SK-N-SH (cell line): ENCODE results near the gene SLC6A13. TPM values are rescaled to one million over a fixed set of nuclear protein-coding genes. Genes with fewer than 3 reads are reported as not detected.

Source experiments
- CTCF ChIA-PET: fragments of 300-600, 350-600 bp; formaldehyde crosslinking; extraction: SDS; loops from one replicate; lab custom pipeline; 2021; lab: Yijun Ruan, JAX
- POLR2A ChIA-PET: fragments of 350-600 bp; sonication (Branson Sonifier 250); formaldehyde crosslinking; extraction: SDS; loops from one replicate; lab custom pipeline; 2020; ENCODE audit warnings: antibody characterized with exemption, inconsistent platforms; lab: Yijun Ruan, JAX
- DNase-seq: peaks from one replicate; pipeline ENCODE4 v3.0.0; 2012
- H2AFZ ChIP-seq: fragments of 200-600 bp; sonication (generic); 2 replicates; pipeline ENCODE4 v1.8.1; 2016; ENCODE audit warnings: antibody characterized with exemption, mild to moderate bottlenecking, low read depth
- H3F3A ChIP-seq: fragments of 200-600 bp; sonication (generic); replicated peaks from 2 replicates; pipeline ENCODE3; 2016; ENCODE audit warnings: antibody characterized with exemption, mild to moderate bottlenecking; ENCODE audit not compliant: insufficient read depth
- H3K27ac ChIP-seq, 2 experiments: fragments of 200-500 bp in 1 of 2; fragments of 200-600 bp in 1 of 2; sonication (Bioruptor generic) in 1 of 2; sonication (generic), shearing (Covaris generic) in 1 of 2; 2 replicates each; pipeline versions ENCODE4 v1.5.1 to v1.6.1; 2014 to 2016; ENCODE audit warnings: low read depth in 2 of 2, inconsistent platforms in 1 of 2, low read length in 1 of 2, mild to moderate bottlenecking in 1 of 2, mixed read lengths in 1 of 2
- H3K27me3 ChIP-seq: fragments of 200-600 bp; sonication (generic), shearing (Covaris generic); 2 replicates; pipeline ENCODE4 v1.6.1; 2016; ENCODE audit warnings: mixed run types; ENCODE audit not compliant: insufficient read depth
- H3K36me3 ChIP-seq, 2 experiments: fragments of 200-500 bp in 1 of 2; fragments of 200-600 bp in 1 of 2; sonication (Bioruptor generic) in 1 of 2; sonication (generic) in 1 of 2; replicated peaks in 1 of 2; 2 replicates each; pipeline versions ENCODE3 to v1.5.1; 2014 to 2016; ENCODE audit warnings: low read length in 1 of 2, mild to moderate bottlenecking in 1 of 2; ENCODE audit not compliant: insufficient read depth in 2 of 2, control insufficient read depth in 1 of 2
- H3K4me1 ChIP-seq, 2 experiments: fragments of 200-500 bp in 1 of 2; fragments of 200-600 bp in 1 of 2; sonication (Bioruptor generic) in 1 of 2; sonication (generic), shearing (Covaris generic) in 1 of 2; 2 replicates each; pipeline versions ENCODE4 v1.5.1 to v1.6.1; 2014 to 2016; ENCODE audit warnings: low read depth in 1 of 2, low read length in 1 of 2, mixed run types in 1 of 2; ENCODE audit not compliant: insufficient read depth in 2 of 2, control insufficient read depth in 1 of 2
- H3K4me2 ChIP-seq: fragments of 200-600 bp; sonication (generic), shearing (Covaris generic); 2 replicates; pipeline ENCODE4 v1.6.1; 2017; ENCODE audit warnings: mixed run types
- H3K4me3 ChIP-seq, 2 experiments: fragments of 200-500 bp in 1 of 2; fragments of 200-600 bp in 1 of 2; sonication (Bioruptor generic) in 1 of 2; sonication (generic), shearing (Covaris generic) in 1 of 2; 2 replicates each; pipeline versions ENCODE4 v1.5.1 to v1.8.1; 2014 to 2016; ENCODE audit warnings: low read depth in 2 of 2, inconsistent platforms in 1 of 2, low read length in 1 of 2, mild to moderate bottlenecking in 1 of 2, mixed read lengths in 1 of 2, moderate library complexity in 1 of 2
- H3K79me2 ChIP-seq: fragments of 200-600 bp; sonication (generic); 2 replicates; pipeline ENCODE4 v1.8.1; 2017; ENCODE audit warnings: mild to moderate bottlenecking; ENCODE audit not compliant: insufficient read depth
- H3K9ac ChIP-seq: fragments of 200-600 bp; sonication (generic); 2 replicates; pipeline ENCODE4 v1.6.1; 2017; ENCODE audit warnings: mixed run types
- H3K9me2 ChIP-seq: fragments of 200-600 bp; sonication (generic); 2 replicates; pipeline ENCODE4 v1.6.1; 2017; ENCODE audit warnings: mixed run types
- H3K9me3 ChIP-seq: fragments of 200-600 bp; sonication (generic); 2 replicates; pipeline ENCODE4 v1.6.1; 2017; ENCODE audit warnings: mixed run types, mild to moderate bottlenecking, moderate library complexity
- H4K20me1 ChIP-seq: fragments of 200-600 bp; sonication (generic); 2 replicates; pipeline ENCODE4 v1.6.1; 2017; ENCODE audit warnings: mild to moderate bottlenecking, mixed run types; ENCODE audit not compliant: insufficient read depth
- CHD2 ChIP-seq: fragments of 150-350 bp; IDR thresholded peaks from 2 replicates; pipeline ENCODE4 v1.6.1; 2018; ENCODE audit warnings: low read length; ENCODE audit not compliant: partially characterized antibody
- EP300 ChIP-seq, 2 experiments: IDR thresholded peaks; 2 replicates each; pipeline versions ENCODE4 v1.4.0 to v1.6.1; 2012; ENCODE audit warnings: borderline replicate concordance in 1 of 2, low read depth in 1 of 2, low read length in 1 of 2
- EZH2phosphoT487 ChIP-seq: fragments of 200-600 bp; sonication (generic); IDR thresholded peaks from 2 replicates; pipeline ENCODE4 v1.6.1; 2017; ENCODE audit warnings: low read depth, mixed run types, mild to moderate bottlenecking, antibody characterized with exemption, moderate library complexity, borderline replicate concordance
- FOXM1 ChIP-seq: IDR thresholded peaks from 2 replicates; pipeline ENCODE4 v1.4.0; 2012; ENCODE audit warnings: low read depth, mild to moderate bottlenecking
- JUND ChIP-seq: IDR thresholded peaks from 2 replicates; pipeline ENCODE4 v1.4.0; 2012
- MXI1 ChIP-seq: IDR thresholded peaks from 2 replicates; pipeline ENCODE4 v1.6.1; 2012; ENCODE audit warnings: mild to moderate bottlenecking, low read depth, low read length, improper control_type of control experiment
- NFIC ChIP-seq: IDR thresholded peaks from 2 replicates; pipeline ENCODE4 v1.4.0; 2012; ENCODE audit warnings: borderline replicate concordance
- NRF1 ChIP-seq: IDR thresholded peaks from 2 replicates; pipeline ENCODE4 v1.6.1; 2012; ENCODE audit warnings: low read depth, mild to moderate bottlenecking, low read length
- PBX3 ChIP-seq: IDR thresholded peaks from 2 replicates; pipeline ENCODE4; 2012
- POLR2AphosphoS5 ChIP-seq: IDR thresholded peaks from 2 replicates; pipeline ENCODE4 v1.6.1; 2012; ENCODE audit warnings: low read depth, low read length
- RAD21 ChIP-seq: IDR thresholded peaks from 2 replicates; pipeline ENCODE4 v1.6.1; 2012; ENCODE audit warnings: mild to moderate bottlenecking, low read length
- RCOR1 ChIP-seq: fragments of 150-350 bp; IDR thresholded peaks from 2 replicates; pipeline ENCODE4 v1.6.1; 2017; ENCODE audit warnings: antibody characterized with exemption, low read length
- RFX5 ChIP-seq: IDR thresholded peaks from 2 replicates; pipeline ENCODE4 v1.6.1; 2012; ENCODE audit warnings: mild to moderate bottlenecking, improper control_type of control experiment, low read length
- SMC3 ChIP-seq: IDR thresholded peaks from 2 replicates; pipeline ENCODE4 v1.6.1; 2012; ENCODE audit warnings: low read depth, low read length, improper control_type of control experiment
- TAF1 ChIP-seq: IDR thresholded peaks from 2 replicates; pipeline ENCODE4 v1.6.1; 2012; ENCODE audit warnings: low read depth, mild to moderate bottlenecking, low read length, moderate library complexity, borderline replicate concordance
- TCF12 ChIP-seq: IDR thresholded peaks from 2 replicates; pipeline ENCODE4 v1.4.0; 2012
- TEAD4 ChIP-seq: IDR thresholded peaks from 2 replicates; pipeline ENCODE4 v1.4.0; 2012; ENCODE audit warnings: mild to moderate bottlenecking, borderline replicate concordance; ENCODE audit not compliant: insufficient read depth
- USF2 ChIP-seq: fragments of 150-350 bp; IDR thresholded peaks from 2 replicates; pipeline ENCODE4 v1.6.1; 2017; ENCODE audit warnings: antibody characterized with exemption, low read length, low read depth, borderline replicate concordance
- YY1 ChIP-seq: IDR thresholded peaks from 2 replicates; pipeline ENCODE4 v1.4.0; 2012; ENCODE audit warnings: low read depth, mild to moderate bottlenecking
- ZBTB33 ChIP-seq: IDR thresholded peaks from 2 replicates; pipeline ENCODE4 v1.4.0; 2012; ENCODE audit warnings: low read depth, borderline replicate concordance
- WGBS: methylation state at CpG from one replicate; pipeline ENCODE4 v1.1.6; 2017; ENCODE audit warnings: low lambda C conversion rate; 5-methylcytosine and 5-hydroxymethylcytosine counted together
- polyA plus RNA-seq, 3 experiments: library from polyadenylated mRNA; depleted of rRNA; stranded (reverse); fragments of >200 nt; gene quantifications; 2 replicates each; pipeline ENCODE4 v1.2.3, GENCODE V29; 2012

SLC6A13 gene
- polyA plus RNA-seq, 1 of the 3 experiments (the other 2 are of a cell fraction): 0.05 TPM

- no peaks in the 10 kb centered on the region for H3K27me3 ChIP-seq
- H3K79me2 ChIP-seq: no peaks in the 10 kb centered on the region
- DNase-seq: no peak
- H3K9ac ChIP-seq: no peak overlapping the region
- no peaks in the 10 kb centered on the region for H3K9me2 ChIP-seq
- H3K9me3 ChIP-seq: no peaks in the 10 kb centered on the region
- no peaks in the 10 kb centered on the region for H4K20me1 ChIP-seq
- ChIA-PET POLR2A (no interaction called here), CTCF (interaction anchor here (0.7 to 3.3 kb wide), 7 partner anchors 9 to 393 kb away, joined by 3 to 17 read pairs (median 3); no protein-coding TSS in a partner anchor)
- H2AFZ ChIP-seq: no peak overlapping the region
- H3K36me3 ChIP-seq: no peaks in the 10 kb centered on the region
- TF ChIP-seq CHD2 (no peak), TCF12 (no peak), FOXM1 (no peak), MXI1 (no peak), RAD21 (no peak), YY1 (no peak), SMC3 (no peak), POLR2AphosphoS5 (no peak), EP300 (IDR thresholded peaks at IDR 0.05; ENCODE audit: borderline replicate concordance in 1 of 2, low read depth in 1 of 2, low read length in 1 of 2) (no peak), ZBTB33 (no peak), RCOR1 (no peak), PBX3 (no peak), TEAD4 (no peak), NRF1 (no peak), RFX5 (no peak), EZH2phosphoT487 (no peak), JUND (no peak)
- H3K27ac ChIP-seq: peak overlapping the region; percentile 75 to 92; a peak in 3 of 4 replicates
- H3F3A ChIP-seq: no peaks in the 10 kb centered on the region
- H3K4me1 ChIP-seq: peaks cover 14 to 91% of the 10 kb centered on the region in 2 experiments
- H3K4me3 ChIP-seq: no peak overlapping the region
- 69% methylated on average over 9 of the region's 16 CpGs for WGBS
- no peak overlapping the region for H3K4me2 ChIP-seq
Observed at GRCh38 chr12:175759-176158, 86.9 kb downstream of the SLC6A13 start.

GRCh38 chr12:175250-175649, 87.4 kb downstream of the SLC6A13 start:
- H3K79me2 ChIP-seq: no peaks in the 10 kb centered on the region
- H3K9ac ChIP-seq: no peak overlapping the region
- H2AFZ ChIP-seq: peak overlapping the region; percentile 39; the same call in 1 of the 2 replicates
- no peaks in the 10 kb centered on the region for H3K9me3 ChIP-seq
- 42% methylated on average over 10 of the region's 10 CpGs for WGBS
- H3K4me2 ChIP-seq: no peak overlapping the region
- H4K20me1 ChIP-seq: no peaks in the 10 kb centered on the region
- H3K9me2 ChIP-seq: no peaks in the 10 kb centered on the region
- peak overlapping the region in 1 of 2 experiments; percentile 92; a peak in 2 of 4 replicates for H3K27ac ChIP-seq
- H3K4me3 ChIP-seq: no peak overlapping the region
- peaks cover 14 to 88% of the 10 kb centered on the region in 2 experiments for H3K4me1 ChIP-seq
- H3K36me3 ChIP-seq: no peaks in the 10 kb centered on the region
- H3F3A ChIP-seq: no peaks in the 10 kb centered on the region
- ChIA-PET POLR2A (no interaction called here), CTCF (interaction anchor here (0.7 to 3.3 kb wide), 7 partner anchors 9 to 394 kb away, joined by 3 to 17 read pairs (median 3); no protein-coding TSS in a partner anchor)
- TF ChIP-seq RFX5 (no peak), TEAD4 (no peak), MXI1 (peak; percentile 29; the same call in 1 of the 2 replicates), TAF1 (no peak), USF2 (no peak), EP300 (IDR thresholded peaks at IDR 0.05; ENCODE audit: borderline replicate concordance in 1 of 2, low read depth in 1 of 2, low read length in 1 of 2) (0 out of 4 replicates have a peak, but pooled peaks of 1 of the 2 experiments have one; percentile 37), NFIC (0 out of 2 replicates have a peak, but pooled peaks have one; percentile 8), EZH2phosphoT487 (no peak)
- H3K27me3 ChIP-seq: no peaks in the 10 kb centered on the region
- peak; percentile 80 for DNase-seq
